Adrenal gland (tissue), 5 donors: ENCODE results near the gene NACC2.

Source experiments
- CTCF ChIP-seq, 6 experiments: fragments of 450-650 bp in 4 of 6; fragments of 200-600 bp in 2 of 6; sonication (generic) in 1 of 6; IDR thresholded peaks; 1 replicate in 5 of 6; 2 replicates in 1 of 6; pipeline versions ENCODE4 v1.5.1 to v1.8.0; 2016 to 2021; ENCODE audit warnings: antibody characterized with exemption in 6 of 6, mild to moderate bottlenecking in 2 of 6, moderate library complexity in 1 of 6
- POLR2A ChIP-seq, 2 donors: fragments of 450-650 bp; IDR thresholded peaks; one replicate each; pipeline ENCODE4 v1.6.1; 2017; ENCODE audit warnings: antibody characterized with exemption in 2 of 2, mild to moderate bottlenecking in 2 of 2, moderate library complexity in 1 of 2
- donor health status: DM: no; HTN: no; CAD: no.

- TF ChIP-seq CTCF (IDR thresholded peaks at IDR 0.05) (no peak), POLR2A (IDR thresholded peaks at IDR 0.05) (no peak)
Observed at GRCh38 chr9:135998410-135999071, 96.5 kb downstream of the NACC2 start.
